Uterus (tissue), 2 donors: ENCODE data around the gene KRTAP9-9.

Source experiments
- CTCF ChIP-seq, 4 experiments: fragments of 200-600 bp in 2 of 4; fragments of 450-650 bp in 2 of 4; sonication (generic) in 2 of 4; IDR thresholded peaks; one replicate each; pipeline ENCODE4 v1.5.1; 2016 to 2019; ENCODE audit warnings: antibody characterized with exemption in 4 of 4, mild to moderate bottlenecking in 2 of 4, moderate library complexity in 1 of 4
- POLR2A ChIP-seq, 2 donors: fragments of 450-650 bp; IDR thresholded peaks; one replicate each; pipeline ENCODE4 v1.6.1; 2016; ENCODE audit warnings: antibody characterized with exemption in 2 of 2, mild to moderate bottlenecking in 1 of 2, moderate library complexity in 1 of 2

DNA sequence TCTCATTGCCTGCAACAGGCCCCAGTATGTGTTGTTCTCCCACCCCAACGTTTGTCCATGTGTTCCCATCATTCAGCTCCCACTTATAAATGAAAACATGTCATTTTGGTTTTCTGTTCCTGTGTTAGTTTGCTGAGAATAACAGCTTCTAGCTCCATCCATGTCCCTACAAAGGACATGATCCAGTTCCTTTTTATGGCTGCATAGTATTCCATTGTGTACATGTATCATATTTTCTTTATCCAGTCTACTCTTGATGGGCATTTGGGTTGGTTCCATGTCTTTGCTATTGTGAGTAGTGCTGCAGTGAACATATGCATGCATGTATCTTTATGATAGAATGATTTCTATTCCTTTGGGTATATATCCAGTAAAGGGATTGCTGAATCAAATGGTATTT lies 39.5 kb upstream of the KRTAP9-9 start:
- no peak for TF ChIP-seq CTCF (IDR thresholded peaks at IDR 0.05)
- TF ChIP-seq POLR2A (IDR thresholded peaks at IDR 0.05): no peak
